ENCODE results near the gene ACTL7A.

- no peak for TF ChIP-seq FOXM1 (IDR thresholded peaks at IDR 0.05; ENCODE audit: low read depth)
- no peak for TF ChIP-seq FOXM1 (CRISPR knock-in tag; IDR thresholded peaks at IDR 0.05; ENCODE audit: low read depth)
- no peak for TF ChIP-seq ZNF324 (CRISPR knock-in tag; IDR thresholded peaks at IDR 0.05)
- TF ChIP-seq RAD21 (CRISPR knock-in tag; conservative IDR thresholded peaks at IDR 0.05 in 1 of 2, IDR thresholded peaks at IDR 0.05 in 1 of 2) = no peak
- TF ChIP-seq ZNF764 (CRISPR knock-in tag; IDR thresholded peaks at IDR 0.05; ENCODE audit: low read depth) = no peak
- no peak for TF ChIP-seq CTCF (IDR thresholded peaks at IDR 0.05 in 2 of 3, conservative IDR thresholded peaks at IDR 0.05 in 1 of 3; ENCODE audit: insufficient read depth in 2 of 3, low read depth in 1 of 3, low read length in 3 of 3)
- TF ChIP-seq FOXP1 (CRISPR knock-in tag; IDR thresholded peaks at IDR 0.05) = no peak
- TF ChIP-seq REST (IDR thresholded peaks at IDR 0.05; ENCODE audit: borderline replicate concordance) = no peak
- no peak for TF ChIP-seq REST (CRISPR knock-in tag; IDR thresholded peaks at IDR 0.05; ENCODE audit: low read depth)
- no peak for TF ChIP-seq TAF9B (IDR thresholded peaks at IDR 0.05; ENCODE audit: partially characterized antibody)
- no peak for TF ChIP-seq HNRNPUL1 (IDR thresholded peaks at IDR 0.05; ENCODE audit: low read length)
- no peak for TF ChIP-seq ZBTB8A (IDR thresholded peaks at IDR 0.05; ENCODE audit: partially characterized antibody)
- TF ChIP-seq ZNF740 (CRISPR knock-in tag; IDR thresholded peaks at IDR 0.05) = no peak
- no peak for TF ChIP-seq ZNF740 (tag; IDR thresholded peaks at IDR 0.05)
These were observed 1.3 kb upstream of the ACTL7A start for GRCh38 chr9:108860764-108861163.

Data from K562 (cell line).